Upper lobe of left lung (tissue), 4 donors: ENCODE data around the gene USP16.

Experiments used
- POLR2A ChIP-seq, 4 donors: fragments of 450-650 bp; IDR thresholded peaks; one replicate each; pipeline ENCODE4 v1.5.1; 2016 to 2017; ENCODE audit warnings: antibody characterized with exemption in 4 of 4, mild to moderate bottlenecking in 2 of 4
- TF ChIP-seq, protein P1 (sequence below), 6 experiments: fragments of 450-650 bp in 4 of 6; fragments of 200-600 bp in 2 of 6; sonication (generic) in 2 of 6; IDR thresholded peaks; one replicate each; pipeline ENCODE4 v1.5.1; 2016 to 2019; ENCODE audit warnings: antibody characterized with exemption in 6 of 6

DNA sequence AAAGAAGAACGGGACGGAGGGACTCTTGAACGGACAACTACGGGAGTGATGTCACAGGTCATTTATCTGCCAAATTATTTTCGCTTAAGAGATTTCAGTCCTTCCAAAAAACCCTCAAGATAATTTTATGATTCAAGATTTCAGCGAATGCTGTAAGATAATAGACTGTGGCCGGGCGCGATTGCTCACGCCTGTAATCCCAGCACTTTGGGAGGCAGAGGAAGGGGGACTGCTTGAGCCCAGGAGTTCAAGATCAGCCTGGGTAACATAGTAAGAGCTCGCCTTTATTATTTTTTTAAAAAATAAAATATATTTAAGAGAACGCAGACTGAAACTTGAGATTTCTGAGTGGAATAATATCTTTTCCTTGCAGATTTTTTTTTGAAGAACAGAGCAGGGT lies 5.9 kb upstream of the USP16 start:
- TF ChIP-seq, protein P1, sequence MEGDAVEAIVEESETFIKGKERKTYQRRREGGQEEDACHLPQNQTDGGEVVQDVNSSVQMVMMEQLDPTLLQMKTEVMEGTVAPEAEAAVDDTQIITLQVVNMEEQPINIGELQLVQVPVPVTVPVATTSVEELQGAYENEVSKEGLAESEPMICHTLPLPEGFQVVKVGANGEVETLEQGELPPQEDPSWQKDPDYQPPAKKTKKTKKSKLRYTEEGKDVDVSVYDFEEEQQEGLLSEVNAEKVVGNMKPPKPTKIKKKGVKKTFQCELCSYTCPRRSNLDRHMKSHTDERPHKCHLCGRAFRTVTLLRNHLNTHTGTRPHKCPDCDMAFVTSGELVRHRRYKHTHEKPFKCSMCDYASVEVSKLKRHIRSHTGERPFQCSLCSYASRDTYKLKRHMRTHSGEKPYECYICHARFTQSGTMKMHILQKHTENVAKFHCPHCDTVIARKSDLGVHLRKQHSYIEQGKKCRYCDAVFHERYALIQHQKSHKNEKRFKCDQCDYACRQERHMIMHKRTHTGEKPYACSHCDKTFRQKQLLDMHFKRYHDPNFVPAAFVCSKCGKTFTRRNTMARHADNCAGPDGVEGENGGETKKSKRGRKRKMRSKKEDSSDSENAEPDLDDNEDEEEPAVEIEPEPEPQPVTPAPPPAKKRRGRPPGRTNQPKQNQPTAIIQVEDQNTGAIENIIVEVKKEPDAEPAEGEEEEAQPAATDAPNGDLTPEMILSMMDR (IDR thresholded peaks at IDR 0.05): no peak
- no peak for TF ChIP-seq POLR2A (IDR thresholded peaks at IDR 0.05)
